Muscle of arm (tissue), 12 donors: ENCODE measurements around the gene KCNQ1. TPM values are rescaled to one million over a fixed set of nuclear protein-coding genes. Genes with fewer than 3 reads are reported as not detected.

Source experiments
- DNase-seq: peaks from one replicate; pipeline ENCODE4 v3.0.0-alpha.2; 2013
- polyA plus RNA-seq, 12 donors: library from polyadenylated mRNA; unstranded; fragments of 120-200 nt; gene quantifications; one replicate each; pipeline ENCODE4 v1.2.1, GENCODE V29; 2013; ENCODE audit not compliant: insufficient read length in 12 of 12

The KCNQ1 gene
- polyA plus RNA-seq, 12 donors: 1.3 to 2.5 (median 2.0) TPM; not detected in 2

DNA sequence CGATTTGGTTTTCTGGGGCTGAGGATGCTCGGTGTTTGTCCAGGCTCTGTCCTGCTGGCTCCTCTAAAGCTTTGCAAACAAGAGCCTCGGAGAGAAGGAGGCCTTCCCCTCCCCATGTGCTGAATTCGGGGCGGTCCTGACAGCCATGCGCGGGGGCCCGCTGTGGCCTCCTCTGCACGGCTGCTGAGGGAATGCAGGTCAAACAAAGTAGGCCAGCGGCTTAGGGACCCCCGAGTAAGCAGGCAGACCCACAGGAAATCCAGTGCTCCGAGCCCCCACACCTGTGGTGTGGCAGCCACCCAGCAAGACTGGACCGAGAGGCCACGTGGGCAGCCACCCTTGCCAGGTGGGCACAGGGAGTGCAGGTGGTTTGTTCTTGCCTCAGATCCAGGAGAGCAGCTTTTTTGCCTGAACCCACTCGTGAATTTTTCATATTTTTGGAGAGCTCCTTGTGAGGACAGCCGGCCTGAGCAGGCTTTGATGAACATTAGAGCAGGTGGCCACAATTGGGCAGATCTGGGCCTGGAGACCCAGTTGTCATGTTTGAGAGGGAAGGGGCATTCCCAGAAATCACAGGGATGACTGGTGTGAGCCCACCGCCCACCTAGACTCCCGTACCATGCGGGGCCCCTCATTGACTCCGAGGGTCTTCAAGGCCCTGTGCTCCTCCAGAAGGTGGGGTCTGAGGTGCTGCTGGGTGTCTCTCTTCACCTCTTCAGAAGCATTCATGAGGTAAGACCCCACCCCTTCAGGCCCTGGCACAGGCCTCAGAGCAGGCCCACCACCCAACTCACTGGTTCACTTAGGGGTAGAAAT, 298.0 kb downstream of the KCNQ1 start:
- no peak for DNase-seq

DNA sequence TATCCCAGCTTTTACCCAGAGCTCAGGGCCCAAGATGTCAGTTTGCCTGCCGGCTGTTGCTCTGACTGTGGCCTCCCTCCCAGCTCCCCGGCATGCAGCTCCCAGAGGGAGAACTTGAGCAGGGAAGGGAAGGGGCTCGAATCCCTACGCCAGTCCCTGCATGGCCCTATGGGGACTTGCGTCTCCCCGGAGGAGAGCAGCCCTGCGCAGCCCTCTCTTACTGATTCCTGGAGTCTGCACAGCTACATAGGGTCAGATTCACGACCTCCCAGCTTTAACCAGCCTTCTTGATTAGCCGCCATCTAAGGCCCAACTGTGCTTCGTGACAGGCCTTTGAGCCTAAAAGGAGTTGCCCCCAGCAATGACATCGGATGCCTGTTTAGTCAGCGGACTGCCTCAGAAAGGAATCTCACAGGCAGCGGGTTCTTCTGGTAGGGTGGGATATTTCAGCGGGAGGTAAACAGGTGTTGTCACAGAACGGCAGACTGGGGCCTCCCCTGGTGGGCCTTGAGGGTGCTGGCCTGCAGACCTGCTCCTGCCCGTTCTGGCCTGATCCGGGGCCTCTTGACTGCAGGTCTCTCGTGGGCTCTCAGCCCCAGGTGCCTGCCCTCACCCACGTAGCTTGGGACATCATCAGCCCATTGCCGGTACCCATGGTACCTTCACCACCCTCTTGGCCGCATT, 298.8 kb downstream of the KCNQ1 start:
- no peak for DNase-seq

DNA sequence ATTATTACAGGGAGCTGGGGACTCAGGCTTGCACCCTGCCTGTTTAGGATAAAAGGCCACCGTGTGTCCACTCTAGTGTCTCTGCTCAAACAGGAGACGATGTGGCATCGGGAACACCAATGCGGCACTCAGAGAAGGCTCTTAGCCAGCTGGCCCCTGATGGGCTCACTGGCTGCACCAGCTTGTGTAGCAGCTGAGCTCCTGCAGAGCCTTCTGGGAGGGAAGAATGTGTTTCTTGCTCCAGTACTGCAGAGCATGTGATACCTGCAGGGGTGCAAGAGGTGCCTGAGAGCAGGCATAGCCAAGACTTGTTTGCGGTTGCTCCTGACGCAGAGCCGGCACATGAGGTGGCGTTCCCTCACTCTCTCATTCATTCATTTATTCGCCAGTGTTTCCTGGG, 299.4 kb downstream of the KCNQ1 start:
- DNase-seq: no peak

DNA sequence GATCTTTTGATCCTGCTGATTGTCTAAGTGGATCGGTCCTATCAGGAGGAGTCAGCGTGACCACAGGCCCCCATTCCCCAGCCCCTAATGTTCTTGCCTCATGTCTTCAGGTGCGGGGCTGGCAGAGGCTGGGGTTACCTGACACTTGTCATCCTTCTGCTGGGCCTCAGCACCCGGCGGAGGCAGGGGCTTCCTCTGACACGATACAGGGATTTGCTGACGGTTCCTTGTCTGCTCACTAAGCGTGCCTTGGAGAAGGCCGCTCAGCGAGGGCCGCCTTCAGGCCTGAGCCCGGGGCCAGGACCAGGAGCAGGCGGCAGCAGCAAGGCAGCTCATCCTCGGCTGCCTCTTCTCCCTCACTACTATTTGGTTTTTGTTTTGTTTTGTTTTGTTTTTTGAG, 300.7 kb downstream of the KCNQ1 start:
- no peak for DNase-seq

DNA sequence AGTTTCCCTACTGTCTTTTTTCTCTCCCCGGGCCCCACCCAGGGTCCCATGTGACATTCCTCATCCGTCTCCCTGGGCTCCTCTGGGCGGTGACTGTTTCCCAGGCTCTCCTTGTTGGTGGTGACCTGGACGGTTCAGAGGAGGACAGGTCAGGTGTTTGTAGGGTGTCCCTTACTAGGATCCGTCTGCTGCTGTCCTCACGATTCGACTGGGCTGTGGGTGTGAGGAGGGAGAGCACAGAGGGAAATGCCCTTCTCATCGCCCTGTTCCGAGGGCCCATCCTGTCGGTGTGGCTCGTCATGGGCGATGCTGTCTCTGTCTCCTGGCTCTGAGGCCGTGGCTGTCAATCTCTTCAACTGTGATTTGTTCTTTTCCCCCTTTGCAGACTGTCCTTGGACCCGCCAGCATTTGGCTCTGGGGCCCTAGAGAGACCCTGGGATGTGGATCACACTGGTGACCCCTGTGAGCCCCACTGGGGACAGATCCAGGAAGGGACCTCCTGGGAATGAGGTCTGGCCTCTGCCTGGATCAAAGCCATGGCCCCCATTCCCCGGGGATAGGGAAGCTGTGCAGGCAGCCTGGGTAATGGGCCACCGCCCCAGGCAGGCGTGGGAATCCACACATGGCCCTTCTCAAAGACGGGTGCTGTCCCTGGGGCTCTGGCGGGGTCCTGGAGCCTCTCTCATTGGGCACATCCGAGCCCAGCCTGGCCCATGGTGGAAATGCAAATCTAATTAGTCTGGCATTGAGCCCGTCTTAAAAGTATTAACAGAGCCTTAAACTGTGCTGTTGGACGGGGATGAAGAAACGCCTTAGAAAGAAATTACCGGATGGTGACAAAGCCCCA, 301.8 kb downstream of the KCNQ1 start:
- no peak for DNase-seq

DNA sequence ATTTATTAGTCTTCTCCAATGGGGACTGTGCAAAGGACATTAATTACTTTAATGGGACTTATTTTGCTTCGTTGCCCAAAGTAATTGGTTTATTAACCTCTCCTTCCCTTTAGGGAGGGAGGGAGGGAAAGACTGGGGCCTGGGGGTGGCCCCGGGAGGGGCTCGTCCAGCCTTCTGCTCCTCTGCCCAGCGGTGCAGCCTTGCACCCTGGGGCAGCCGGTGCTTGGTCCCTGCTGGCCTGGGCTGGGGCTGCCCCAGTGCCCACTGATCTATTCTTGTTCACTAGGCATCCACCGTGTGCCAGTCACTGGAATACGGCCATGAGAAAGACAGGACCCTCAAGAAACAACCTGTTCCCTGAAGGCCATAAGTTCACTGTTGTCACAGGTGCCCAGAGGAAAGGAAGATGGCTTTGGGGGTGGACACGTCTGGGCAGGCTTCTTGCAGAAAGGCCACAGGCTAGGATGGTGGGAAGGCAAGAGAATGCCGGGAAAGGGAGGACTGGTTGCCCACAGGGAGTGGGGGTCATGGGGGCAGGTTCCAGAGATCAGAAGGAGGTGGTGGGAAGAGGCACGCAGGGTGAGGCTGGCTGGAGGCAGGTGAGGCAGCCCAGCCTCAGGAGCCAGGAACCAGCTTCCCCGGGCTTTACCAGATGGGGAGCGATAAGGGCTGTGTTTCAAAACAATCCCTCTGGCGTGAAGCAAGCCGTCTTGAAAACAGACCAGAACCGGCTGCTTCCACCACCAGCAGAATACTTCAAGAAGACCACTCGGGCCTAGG, 302.6 kb downstream of the KCNQ1 start:
- DNase-seq: no peak

DNA sequence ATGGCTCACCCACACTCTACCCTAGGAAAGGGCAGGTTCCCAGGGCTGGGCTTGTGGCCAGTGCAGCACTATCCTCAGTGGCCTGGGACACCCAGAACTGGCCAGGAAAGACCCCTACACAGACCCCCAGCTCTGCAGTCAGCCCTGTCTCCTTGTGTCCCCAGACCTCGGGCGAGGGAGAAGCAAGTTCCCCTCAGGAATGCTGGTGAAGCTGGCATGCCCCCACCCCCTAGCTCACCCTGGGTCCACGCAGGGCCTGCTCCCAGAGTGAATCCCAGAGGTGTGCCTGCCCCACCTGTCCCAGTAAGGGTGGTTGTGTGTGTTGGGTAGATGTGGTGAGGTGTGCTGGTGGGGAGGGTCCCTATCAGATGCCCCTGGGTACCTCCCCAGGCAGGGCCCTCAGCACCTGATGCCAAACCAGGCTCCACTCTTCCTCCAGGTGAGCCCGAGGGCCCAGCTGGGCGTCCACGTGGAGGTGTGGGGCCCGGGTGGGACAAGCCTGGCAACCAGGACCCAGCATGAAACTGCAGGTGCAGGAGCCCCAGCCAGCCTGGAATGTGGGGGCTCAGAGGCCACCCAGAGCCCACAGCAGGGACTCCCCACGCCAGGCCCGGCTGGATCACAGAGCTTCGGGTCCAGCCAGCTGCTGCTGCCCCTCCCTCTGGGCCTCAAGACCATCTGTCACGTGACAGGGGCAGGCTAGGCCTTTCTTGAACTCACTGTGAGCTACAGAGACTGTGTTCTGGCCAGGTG, 303.4 kb downstream of the KCNQ1 start:
- no peak for DNase-seq

DNA sequence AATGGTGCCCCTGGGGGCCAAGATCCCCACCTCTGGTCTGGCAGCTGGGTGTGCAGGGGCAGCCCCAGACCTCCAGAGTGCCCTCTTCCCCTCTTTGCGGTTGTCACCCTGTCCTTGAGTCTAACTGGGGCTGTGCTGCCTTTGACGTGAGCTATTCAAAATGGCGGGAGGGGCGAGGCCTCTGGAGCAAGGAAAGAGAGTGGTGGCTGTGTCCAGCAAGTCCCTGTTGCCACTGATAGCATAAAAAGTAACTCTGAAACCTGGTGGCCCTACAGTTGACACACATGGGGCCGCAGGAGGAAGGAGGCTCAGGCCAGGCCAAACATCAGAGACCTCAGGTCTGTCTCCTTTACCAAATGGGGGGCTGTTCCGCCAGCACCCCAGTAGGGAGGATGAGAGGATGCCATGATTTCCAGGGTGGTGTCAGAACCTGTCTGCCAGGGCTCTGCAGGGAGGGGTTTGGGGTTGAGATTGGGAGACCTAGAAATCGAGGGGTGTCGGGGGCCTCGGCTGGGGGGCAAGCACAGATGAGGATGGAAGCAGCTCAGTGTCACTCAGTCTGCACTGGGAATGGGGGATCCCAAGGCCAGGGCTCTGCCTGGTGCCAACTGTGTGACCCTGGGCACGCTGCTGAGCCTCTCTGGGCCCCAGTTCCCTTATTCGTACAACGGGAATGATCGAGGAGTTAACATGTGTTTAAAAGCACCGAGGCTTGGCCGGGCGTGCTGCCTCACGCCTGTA, 304.2 kb downstream of the KCNQ1 start:
- no peak for DNase-seq

DNA sequence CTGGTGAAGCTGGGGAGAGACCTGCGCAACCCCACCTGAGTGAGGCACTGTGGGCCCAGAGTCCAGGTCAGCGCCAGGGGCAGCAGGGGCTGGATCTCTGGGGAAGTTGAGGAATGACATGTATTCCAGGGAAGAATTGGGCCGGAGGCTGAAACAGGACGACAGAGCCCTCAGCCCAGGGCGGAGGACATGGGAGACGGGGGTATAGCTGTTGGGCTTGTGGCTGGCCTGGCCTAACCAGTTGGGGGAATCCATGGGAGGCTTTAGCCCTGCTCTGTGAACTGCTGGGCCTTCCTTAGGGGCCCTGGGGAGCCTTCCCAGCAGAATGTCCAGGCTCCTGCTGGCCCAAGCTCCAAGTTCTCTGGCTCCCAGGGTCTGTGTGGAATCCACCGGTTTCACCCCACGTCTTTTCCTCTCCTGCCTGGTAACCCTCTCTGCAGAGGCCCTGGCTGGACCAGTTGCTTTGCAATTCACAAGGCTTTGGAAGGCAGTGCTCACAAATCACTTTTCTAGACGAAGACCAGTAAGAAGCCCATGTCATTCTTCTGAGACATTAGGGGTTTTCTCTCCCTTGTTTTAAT, 305.4 kb downstream of the KCNQ1 start:
- no peak for DNase-seq

DNA sequence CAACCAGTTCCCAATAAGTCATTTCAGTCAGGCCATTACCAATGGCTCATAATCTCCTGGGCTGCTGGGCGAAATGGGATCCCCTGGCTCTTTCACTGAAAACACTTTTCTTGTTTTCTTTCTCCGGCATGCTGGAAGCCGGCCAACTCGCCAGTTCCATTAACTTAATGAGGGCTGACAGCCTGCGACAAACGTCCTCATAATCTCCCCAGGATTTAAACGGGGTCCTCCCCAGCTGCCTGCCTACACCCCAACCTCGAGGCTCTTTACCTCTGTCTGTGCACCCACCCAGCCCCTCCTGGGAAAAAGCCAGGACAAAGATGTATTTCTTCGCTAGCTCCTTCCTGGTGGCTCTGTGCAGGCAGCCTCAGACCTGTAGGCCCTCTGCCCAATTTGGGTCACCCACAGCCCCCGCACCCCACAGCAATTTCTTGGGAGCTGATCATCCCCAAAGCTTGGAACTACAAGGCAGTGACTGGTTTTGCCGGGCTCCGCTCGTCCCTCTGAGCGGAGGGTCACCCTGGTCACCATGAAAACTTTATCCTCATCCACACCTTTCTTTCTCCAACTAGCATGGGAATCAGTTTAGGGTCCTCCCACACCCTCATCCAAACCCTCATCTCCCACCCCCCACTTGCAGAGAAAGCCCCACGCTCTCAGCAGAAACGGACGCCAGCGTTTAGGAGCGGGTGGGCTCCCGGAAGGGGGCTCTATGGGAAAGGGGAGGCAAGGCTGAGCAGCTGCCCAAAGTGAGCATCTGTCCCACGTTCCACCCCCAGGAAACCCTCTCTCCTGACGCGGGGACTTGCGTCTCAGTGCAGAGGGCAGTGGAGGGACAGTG, 306.1 kb downstream of the KCNQ1 start:
- DNase-seq: no peak

DNA sequence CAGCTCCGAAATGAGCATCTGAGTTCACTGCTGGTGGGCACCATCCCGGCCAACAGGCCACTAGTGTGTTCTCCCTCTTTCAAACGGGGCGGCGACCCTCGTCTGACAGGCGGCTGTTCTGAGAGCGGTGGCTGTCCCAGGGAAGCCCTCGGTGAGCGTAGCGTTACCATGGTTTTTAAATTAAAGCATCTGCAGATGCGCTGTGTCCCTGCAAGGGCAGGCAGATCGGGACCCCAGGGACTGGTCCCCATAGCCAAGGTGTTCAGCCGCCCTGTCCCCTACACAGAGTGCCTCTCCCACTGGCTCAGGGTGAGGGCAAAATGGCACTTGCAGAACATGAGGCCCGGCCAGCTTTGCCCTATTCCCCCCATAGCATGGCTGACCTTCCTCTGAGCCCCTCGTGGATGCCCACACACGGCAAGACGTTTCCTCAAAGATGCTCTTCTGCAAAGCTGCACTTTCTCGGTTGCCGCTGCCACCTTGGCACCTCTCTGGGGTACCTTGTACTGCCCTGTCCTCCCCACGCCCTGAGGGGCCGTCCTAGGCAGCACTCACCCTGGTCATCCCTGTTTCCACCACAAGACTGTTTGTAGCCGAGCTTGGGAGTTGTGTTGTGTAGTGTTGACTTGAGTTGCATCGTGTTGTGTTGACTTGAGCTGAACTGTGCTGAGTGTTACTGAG, 306.9 kb downstream of the KCNQ1 start:
- no peak for DNase-seq

DNA sequence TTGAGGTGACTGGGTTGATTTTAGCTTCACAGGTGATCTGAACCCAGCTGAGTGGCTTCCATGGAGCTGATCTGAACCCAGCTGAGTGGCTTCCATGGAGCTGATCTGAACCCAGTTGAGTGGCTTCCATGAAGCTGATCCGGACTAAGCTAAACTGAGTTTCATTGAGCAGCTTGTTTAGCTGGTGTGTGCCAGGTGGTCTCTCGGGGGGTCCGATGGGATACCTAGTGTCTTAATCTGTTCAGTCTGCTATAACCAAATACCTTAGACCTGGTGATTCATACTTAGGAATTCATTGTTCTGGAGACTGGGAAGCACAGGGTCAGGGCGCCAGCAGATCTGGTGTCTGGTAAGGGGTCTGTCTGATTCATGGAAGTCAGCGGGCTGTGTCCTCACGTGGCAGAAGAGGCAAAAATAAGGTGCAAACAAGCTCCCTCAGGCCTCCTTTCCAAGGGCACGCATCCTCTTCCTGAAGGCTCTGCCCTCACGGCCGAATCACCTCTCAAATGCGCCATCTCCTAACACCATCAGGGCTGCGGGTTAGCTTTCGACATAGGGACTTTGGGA, 307.5 kb downstream of the KCNQ1 start:
- DNase-seq: no peak

DNA sequence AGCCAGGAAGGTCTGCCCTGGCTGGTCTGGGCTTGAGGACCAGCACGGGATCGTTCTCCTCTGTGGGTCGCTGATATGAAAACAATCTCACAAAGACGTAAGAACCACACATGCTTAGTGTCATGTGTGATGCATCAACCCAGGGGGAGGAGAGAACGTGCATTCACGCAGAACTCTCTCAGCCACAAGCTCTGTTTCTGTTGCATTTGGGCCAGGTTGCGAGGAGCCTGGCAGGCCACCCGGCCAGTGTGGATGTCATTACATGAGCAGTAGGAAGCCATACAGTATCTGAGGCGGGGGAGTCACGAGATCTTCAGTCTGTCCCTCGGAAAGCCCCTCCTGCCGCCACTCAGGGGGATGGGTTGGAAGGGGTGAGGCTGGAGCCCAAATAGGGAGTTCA, 308.1 kb downstream of the KCNQ1 start:
- no peak for DNase-seq

DNA sequence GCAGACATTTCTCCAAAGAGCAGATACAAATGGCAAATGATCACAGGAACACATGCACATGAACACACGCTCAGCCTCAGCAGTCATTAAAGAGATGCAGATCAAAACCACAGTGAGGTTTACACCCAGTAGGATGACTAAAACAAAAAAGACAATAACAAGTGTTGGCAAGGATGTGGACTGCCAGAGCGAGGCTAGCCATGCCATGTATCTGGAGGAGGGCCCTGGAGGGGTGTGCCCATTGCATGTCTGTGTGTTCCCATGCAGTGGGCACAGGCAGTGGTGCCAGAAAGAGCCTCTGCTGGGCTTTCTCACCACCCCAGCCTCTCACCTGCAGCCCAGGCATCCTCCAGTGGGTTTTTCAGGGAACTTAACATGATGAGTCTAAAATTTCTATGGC, 309.2 kb downstream of the KCNQ1 start:
- DNase-seq: no peak

DNA sequence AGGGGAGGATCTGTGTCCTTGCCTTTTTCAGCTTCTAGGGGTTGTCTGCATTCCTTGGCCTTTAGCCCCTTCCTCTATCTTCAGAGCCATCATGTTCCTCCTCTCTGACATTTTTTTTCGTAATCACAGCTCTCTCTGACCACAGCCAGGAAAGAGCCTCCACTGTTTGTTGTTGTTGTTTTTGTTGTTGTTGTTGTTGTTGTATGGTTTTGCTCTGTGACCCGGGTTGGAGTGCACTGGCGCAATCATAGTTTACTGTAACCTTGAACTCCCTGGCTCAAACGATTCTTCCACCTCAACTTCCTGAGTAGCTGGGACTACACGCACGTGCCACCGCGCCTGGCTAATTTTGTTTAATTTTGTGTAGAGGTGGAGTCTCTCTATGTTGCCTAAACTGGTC, 310.3 kb downstream of the KCNQ1 start:
- DNase-seq: no peak

DNA sequence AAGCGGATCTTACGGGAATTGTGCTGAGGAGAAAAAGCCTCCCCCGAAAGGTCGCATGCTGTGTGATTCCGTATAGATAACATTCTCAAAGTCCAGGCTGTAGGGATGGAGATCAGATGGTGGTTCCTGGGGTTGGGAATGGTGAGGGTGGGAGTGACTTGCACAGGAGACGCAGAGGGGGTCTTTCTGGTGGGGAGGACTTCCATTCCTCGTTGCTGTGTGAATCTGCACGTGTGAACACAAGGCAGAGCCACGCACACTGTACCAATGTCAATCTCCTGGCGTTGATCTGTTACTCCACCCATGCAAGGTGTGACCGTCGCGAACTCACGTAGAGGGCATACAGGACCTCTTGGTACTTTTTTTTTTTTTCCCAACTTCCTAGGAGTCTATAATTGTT, 313.9 kb downstream of the KCNQ1 start:
- no peak for DNase-seq

DNA sequence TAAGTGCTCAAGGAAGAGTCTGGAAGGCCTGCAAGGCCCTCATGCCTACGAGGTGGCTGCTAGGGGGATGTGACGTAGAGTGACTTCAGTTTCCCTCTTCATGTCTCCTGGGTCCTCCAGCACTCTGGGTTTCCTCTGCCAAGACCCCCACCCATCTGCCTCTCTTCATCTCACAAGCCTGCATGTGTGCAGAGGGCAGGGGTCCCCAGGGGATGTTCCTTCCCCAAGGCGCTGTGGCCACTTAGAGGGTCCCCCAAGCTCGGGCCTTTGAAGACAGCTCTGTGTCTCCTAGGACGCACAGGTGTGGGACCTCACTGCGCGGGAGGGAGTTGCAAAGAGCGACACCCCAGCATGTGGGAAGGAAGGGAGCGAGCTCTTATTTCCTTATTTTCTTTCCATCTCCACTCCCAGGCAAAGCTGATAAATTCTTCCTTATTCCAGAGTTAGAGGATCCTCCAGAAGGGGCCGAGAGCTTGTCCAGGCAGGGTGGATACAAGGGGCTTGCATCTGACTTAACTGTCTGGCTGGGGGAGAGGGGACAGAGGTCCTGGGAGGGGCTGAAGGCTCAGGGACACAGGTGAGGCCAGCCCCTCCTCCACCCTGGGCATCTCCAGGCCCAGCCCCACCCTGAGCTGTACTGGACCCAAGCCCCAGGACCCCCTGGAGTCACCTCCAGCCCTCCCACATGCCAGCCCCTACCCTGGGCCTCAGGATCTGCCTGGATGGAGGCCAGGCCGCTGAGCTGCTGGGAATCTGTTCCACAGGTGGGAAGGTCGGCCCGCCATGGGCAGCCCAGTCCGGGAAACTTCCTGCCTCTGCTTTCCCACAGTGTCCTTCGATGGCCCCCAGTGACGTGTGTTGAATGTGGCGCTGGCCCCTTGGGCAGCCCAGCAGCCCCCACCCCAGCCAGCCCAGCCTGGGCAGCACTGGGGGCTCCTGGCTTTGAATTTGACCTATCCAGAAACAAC, 314.7 kb downstream of the KCNQ1 start:
- no peak for DNase-seq
